Heart left ventricle (tissue), 16 donors: ENCODE measurements around the gene ST6GALNAC1. TPM values are rescaled to one million over a fixed set of nuclear protein-coding genes. Genes with fewer than 3 reads are reported as not detected.

Experiments used
- ATAC-seq, 4 donors: fragments of 200-7000 bp; cut with Tn5 transposase; one replicate each; pipeline ENCODE4 v1.9.1; 2020 to 2022; ENCODE audit warnings: moderate library complexity in 4 of 4, mild to moderate bottlenecking in 3 of 4, moderate number of reproducible peaks in 1 of 4
- DNase-seq, 5 donors: peaks; one replicate each; pipeline ENCODE4 v3.0.0-alpha.2; 2020
- H3K27ac ChIP-seq, 12 donors: fragments of 200-600 bp; sonication (generic) in 4 of 12; one replicate each; pipeline versions ENCODE4 v1.5.0 to v1.8.0; 2016 to 2022; ENCODE audit warnings: mild to moderate bottlenecking in 2 of 12
- H3K27me3 ChIP-seq, 9 donors: fragments of 200-600 bp; sonication (generic) in 2 of 9; one replicate each; pipeline versions ENCODE4 v1.5.1 to v1.8.0; 2016 to 2022; ENCODE audit warnings: mild to moderate bottlenecking in 3 of 9
- H3K36me3 ChIP-seq, 9 donors: fragments of 200-600 bp; sonication (generic) in 2 of 9; one replicate each; pipeline versions ENCODE4 v1.5.0 to v1.8.0; 2018 to 2022; ENCODE audit warnings: mild to moderate bottlenecking in 2 of 9
- H3K4me1 ChIP-seq, 12 donors: fragments of 200-600 bp; sonication (generic) in 4 of 12; one replicate each; pipeline versions ENCODE4 v1.5.0 to v1.8.0; 2016 to 2022; ENCODE audit warnings: mild to moderate bottlenecking in 3 of 12
- H3K4me3 ChIP-seq, 12 donors: fragments of 200-600 bp; sonication (generic) in 4 of 12; one replicate each; pipeline versions ENCODE4 v1.5.0 to v1.8.0; 2017 to 2022; ENCODE audit warnings: mild to moderate bottlenecking in 9 of 12, moderate library complexity in 4 of 12
- H3K9me3 ChIP-seq, 12 donors: fragments of 200-600 bp; sonication (generic) in 4 of 12; one replicate each; pipeline versions ENCODE4 v1.5.0 to v1.8.0; 2016 to 2022; ENCODE audit warnings: mild to moderate bottlenecking in 1 of 12
- CTCF ChIP-seq, 12 donors: fragments of 200-600 bp; sonication (generic) in 4 of 12; IDR thresholded peaks; one replicate each; pipeline versions ENCODE4 v1.5.0 to v1.8.0; 2018 to 2022; ENCODE audit warnings: antibody characterized with exemption in 12 of 12, mild to moderate bottlenecking in 5 of 12
- POLR2A ChIP-seq, 2 donors: fragments of 450-650 bp; IDR thresholded peaks; one replicate each; pipeline ENCODE4 v1.6.1; 2017; ENCODE audit warnings: antibody characterized with exemption in 2 of 2, mild to moderate bottlenecking in 2 of 2, moderate library complexity in 2 of 2
- WGBS, 4 donors: extraction: QIAGEN DNeasy Blood & Tissue Kit in 2 of 4; methylation state at CpG; one replicate each; pipeline versions ENCODE4 v1.1.5 to v1.1.7; 2013 to 2018; 5-methylcytosine and 5-hydroxymethylcytosine counted together
- intact Hi-C, 10 donors: fragments of 100-400 bp; cut with DNase I; formaldehyde crosslinking; loops; one replicate each; pipeline versions ENCODE4 v1.11.1 to v1.14.2; 2022
- polyA plus RNA-seq, 2 donors: library from polyadenylated mRNA; stranded (reverse); fragments of 200-250 nt; gene quantifications; one replicate each; pipeline ENCODE4 v1.2.3, GENCODE V29; 2013
- total RNA-seq, 9 donors: library from RNA; depleted of rRNA in 2 of 9; stranded (reverse); fragments of >200 nt in 2 of 9; fragmentation: NEBNext Ultra II Directional in 3 of 9; extraction: Animal tissue kit (Norgen Biotek cat#: 25700) in 3 of 9; gene quantifications; one replicate each; pipeline versions ENCODE4 v1.1.0 to v1.2.4, GENCODE V29; 2016 to 2023
- donor health status: ischemic (EF 13 %, LVEDD 7.1; RV severe dilation, severe dysfunction).
- donor health status: healthy with polysubstance abuse.
- donor health status: DM: no; HTN: yes; CAD: no.
- donor health status: DM: no; HTN: no; CAD: no.
- donor health status: ischemic (EF 25% LVEDD 6.9; RV normal size, moderate dysfunction).
- donor health status: ischemic (EF 25% LVEDD 5.7; RV mildly dilated, moderate dysfunction).
- donor health status: healthy.
- donor health status: DM: yes; HTN: yes; CAD: no.
- donor health status: ischemic (EF 35%, LVEDD 5.7; RV mildly dilated, moderate dysfunction).
- donor health status: nonischemic (EF 11% LVEDD 7.7; RV severe dilation, severe dysfunction).
- donor health status: DM: yes; HTN: yes; CAD: no.
- donor health status: PGD.
- donor health status: ischemic (EF 29% LVEDD 5.4; RV normal size, mild dysfunction).
- donor health status: nonischemic (EF 23%, LVEDD 6.1; RV moderate dilation, normal function).

The ST6GALNAC1 gene
- total and polyA plus RNA-seq, 11 donors, result 1.7 to 10.3 (median 3.5) TPM

- TF ChIP-seq POLR2A (IDR thresholded peaks at IDR 0.05), result no peak
- no peak for TF ChIP-seq CTCF (IDR thresholded peaks at IDR 0.05)
- Histone ChIP-seq H3K9me3 (no peaks in the 10 kb centered on the region), H3K4me3 (no peak overlapping the region), H3K27me3 (no peaks in the 10 kb centered on the region), H3K4me1 (no peaks in the 10 kb centered on the region), H3K27ac (no peak overlapping the region), H3K36me3 (no peaks in the 10 kb centered on the region)
- intact Hi-C loops, result loop anchor here in 1 of 10 donors (10.0 kb wide), 1 partner anchor 47 kb away; no protein-coding TSS in a partner anchor
- DNase-seq (no peak), ATAC-seq (no peak)
- 89 to 97% (median 97%) methylated on average over 7 of the region's 7 CpGs for WGBS, 4 donors
These were observed 65.7 kb downstream of the ST6GALNAC1 start for GRCh38 chr17:76577876-76578275.

- Histone ChIP-seq H3K36me3 (no peaks in the 10 kb centered on the region), H3K27me3 (no peaks in the 10 kb centered on the region), H3K9me3 (no peaks in the 10 kb centered on the region), H3K4me1 (no peaks in the 10 kb centered on the region), H3K4me3 (no peak overlapping the region), H3K27ac (no peak overlapping the region)
- intact Hi-C loops, result loop anchor here in 1 of 10 donors (10.0 kb wide), 1 partner anchor 49 kb away; no protein-coding TSS in a partner anchor
- TF ChIP-seq CTCF (IDR thresholded peaks at IDR 0.05) (no peak), POLR2A (IDR thresholded peaks at IDR 0.05) (no peak)
- DNase-seq (no peak), ATAC-seq (no peak)
- WGBS, 4 donors, result 87 to 92% (median 91%) methylated on average over 9 of the region's 9 CpGs
These were observed 67.4 kb downstream of the ST6GALNAC1 start for GRCh38 chr17:76576189-76576588.

- Histone ChIP-seq H3K36me3 (no peaks in the 10 kb centered on the region), H3K27me3 (no peaks in the 10 kb centered on the region), H3K27ac (no peak overlapping the region), H3K4me1 (no peaks in the 10 kb centered on the region), H3K4me3 (no peak overlapping the region), H3K9me3 (no peaks in the 10 kb centered on the region)
- no peak for TF ChIP-seq CTCF (IDR thresholded peaks at IDR 0.05)
- no peak for TF ChIP-seq POLR2A (IDR thresholded peaks at IDR 0.05)
- no peak for DNase-seq
- 72 to 91% (median 74%) methylated on average over 4 to 5 of the region's 5 CpGs for WGBS, 4 donors
- intact Hi-C loops, result loop anchor here in 1 of 10 donors (10.0 kb wide), 1 partner anchor 49 kb away; no protein-coding TSS in a partner anchor
- no peak for ATAC-seq
These were observed 68.0 kb downstream of the ST6GALNAC1 start for GRCh38 chr17:76575570-76575969.

Other genes starting within 250 kb of the ST6GALNAC1 start
- 10 to 100 TPM; 23.0 to 36.1 (median 31.8) TPM for gene UBE2O, start 190.6 kb downstream of the ST6GALNAC1 start, total RNA-seq
- gene UBE2O, start 190.6 kb downstream of the ST6GALNAC1 start, polyA plus RNA-seq, result 10 to 100 TPM; 16.0 to 19.3 TPM
- not detected for gene AANAT, start 176.2 kb downstream of the ST6GALNAC1 start, total RNA-seq
- under 1 TPM in 1 of 2 donors, not detected in 1; 0.19 TPM for gene AANAT, start 176.2 kb downstream of the ST6GALNAC1 start, polyA plus RNA-seq
- 10 to 100 TPM in 7 of 9 donors, 1 to 10 TPM in 2; 6.3 to 49.4 (median 14.1) TPM for gene RHBDF2, start 142.3 kb downstream of the ST6GALNAC1 start, total RNA-seq
- 10 to 100 TPM; 11.7 to 18.3 TPM for gene RHBDF2, start 142.3 kb downstream of the ST6GALNAC1 start, polyA plus RNA-seq
- 10 to 100 TPM; 11.8 to 37.9 (median 21.9) TPM for gene CYGB, start 106.0 kb downstream of the ST6GALNAC1 start, total RNA-seq
- 10 to 100 TPM; 16.7 to 25.9 TPM for gene CYGB, start 106.0 kb downstream of the ST6GALNAC1 start, polyA plus RNA-seq
- gene PRCD, start 103.7 kb downstream of the ST6GALNAC1 start, total RNA-seq, result 1 to 10 TPM; 1.1 to 4.9 (median 2.7) TPM
- 1 to 10 TPM; 1.2 to 7.6 TPM for gene PRCD, start 103.7 kb downstream of the ST6GALNAC1 start, polyA plus RNA-seq
- gene ST6GALNAC2, start 57.9 kb downstream of the ST6GALNAC1 start, total RNA-seq, result 1 to 10 TPM; 3.3 to 7.8 (median 5.6) TPM
- 1 to 10 TPM; 2.1 to 2.3 TPM for gene ST6GALNAC2, start 57.9 kb downstream of the ST6GALNAC1 start, polyA plus RNA-seq
- gene MXRA7, start 67.2 kb upstream of the ST6GALNAC1 start, total RNA-seq, result 100 to 1,000 TPM; 270 to 539 (median 466) TPM
- 100 to 1,000 TPM; 240 to 245 TPM for gene MXRA7, start 67.2 kb upstream of the ST6GALNAC1 start, polyA plus RNA-seq
- gene JMJD6, start 82.8 kb upstream of the ST6GALNAC1 start, total RNA-seq, result 10 to 100 TPM; 32.4 to 67.0 (median 39.1) TPM
- gene JMJD6, start 82.8 kb upstream of the ST6GALNAC1 start, polyA plus RNA-seq, result 10 to 100 TPM; 30.1 to 75.6 TPM
- gene METTL23, start 83.1 kb upstream of the ST6GALNAC1 start, total RNA-seq, result 10 to 100 TPM; 22.1 to 33.7 (median 24.0) TPM
- 10 to 100 TPM; 23.8 to 26.4 TPM for gene METTL23, start 83.1 kb upstream of the ST6GALNAC1 start, polyA plus RNA-seq
- 100 to 1,000 TPM in 3 of 9 donors, 10 to 100 TPM in 6; 67.0 to 155 (median 79.5) TPM for gene SRSF2, start 93.6 kb upstream of the ST6GALNAC1 start, total RNA-seq
- gene SRSF2, start 93.6 kb upstream of the ST6GALNAC1 start, polyA plus RNA-seq, result 10 to 100 TPM; 69.1 to 88.6 TPM
- gene MFSD11, start 94.4 kb upstream of the ST6GALNAC1 start, total RNA-seq, result 10 to 100 TPM; 20.6 to 36.5 (median 27.9) TPM
- gene MFSD11, start 94.4 kb upstream of the ST6GALNAC1 start, polyA plus RNA-seq, result 10 to 100 TPM; 14.3 to 14.7 TPM
- under 1 TPM in 4 of 9 donors, not detected in 5; 0.13 to 0.21 (median 0.15) TPM for gene MGAT5B, start 224.6 kb upstream of the ST6GALNAC1 start, total RNA-seq
- under 1 TPM in 1 of 2 donors, not detected in 1; 0.07 TPM for gene MGAT5B, start 224.6 kb upstream of the ST6GALNAC1 start, polyA plus RNA-seq